Measurements from ENCODE around the gene TIMM17A.

- TF ChIP-seq CTCF (IDR thresholded peaks at IDR 0.05) (no peak), POLR2A (IDR thresholded peaks at IDR 0.05) (no peak)
These were observed 58.8 kb downstream of the TIMM17A start for GRCh38 chr1:202014060-202014459.
